ENCODE data around the gene PLEKHO1.
A peak's percentile ranks its signal among the peaks of the same experiment; 100 is the strongest.
"Not testable (repeated sequence)": the region's sequence is repeated elsewhere in the genome, so short reads cannot be mapped to it uniquely, and the experiment has no call there.

PLEKHO1 gene

GRCh38 chr1:150183061-150183460 lies 33.3 kb downstream of the PLEKHO1 start:
- no peaks in the 10 kb centered on the region for H3K9me3 ChIP-seq (ENCODE audit: control insufficient read depth, low read length)
- H3K79me2 ChIP-seq, result no peaks in the 10 kb centered on the region
- no peak overlapping the region for H3K4me3 ChIP-seq (ENCODE audit: low read depth, low read length)
- no peak overlapping the region for H3K9ac ChIP-seq
- H3K4me2 ChIP-seq (ENCODE audit: low read length), result no peak overlapping the region
- H3K36me3 ChIP-seq (ENCODE audit: control insufficient read depth, insufficient read depth, low read length), result no peaks in the 10 kb centered on the region
- H2AFZ ChIP-seq, result no peak overlapping the region
- no peaks in the 10 kb centered on the region for H3K4me1 ChIP-seq
- H3K27ac ChIP-seq, result no peak overlapping the region
- TF ChIP-seq CTCF (IDR thresholded peaks at IDR 0.05), result no peak
- H3K27me3 ChIP-seq (ENCODE audit: control insufficient read depth, insufficient read depth, low read length), result no peaks in the 10 kb centered on the region

- Histone ChIP-seq H3K9ac (no peak overlapping the region), H3K4me2 (ENCODE audit: low read length) (no peak overlapping the region), H3K4me3 (ENCODE audit: low read depth, low read length) (no peak overlapping the region), H3K79me2 (no peaks in the 10 kb centered on the region), H3K27ac (no peak overlapping the region), H3K4me1 (no peaks in the 10 kb centered on the region), H3K36me3 (ENCODE audit: control insufficient read depth, insufficient read depth, low read length) (no peaks in the 10 kb centered on the region), H2AFZ (no peak overlapping the region), H3K9me3 (ENCODE audit: control insufficient read depth, low read length) (no peaks in the 10 kb centered on the region), H3K27me3 (ENCODE audit: control insufficient read depth, insufficient read depth, low read length) (no peaks in the 10 kb centered on the region)
- no peak for TF ChIP-seq CTCF (IDR thresholded peaks at IDR 0.05)
Measured at GRCh38 chr1:150185481-150185880, 35.8 kb downstream of the PLEKHO1 start.

GRCh38 chr1:150186438-150186788 lies 36.7 kb downstream of the PLEKHO1 start:
- H3K9me3 ChIP-seq (ENCODE audit: control insufficient read depth, low read length); H3K79me2 ChIP-seq; H3K4me2 ChIP-seq (ENCODE audit: low read length); H3K27me3 ChIP-seq (ENCODE audit: control insufficient read depth, insufficient read depth, low read length); H2AFZ ChIP-seq; H3K4me1 ChIP-seq; H3K9ac ChIP-seq; H3K36me3 ChIP-seq (ENCODE audit: control insufficient read depth, insufficient read depth, low read length); H3K4me3 ChIP-seq (ENCODE audit: low read depth, low read length); H3K27ac ChIP-seq: not testable (repeated sequence)

- Histone ChIP-seq H3K9me3 (ENCODE audit: control insufficient read depth, low read length) (no peaks in the 10 kb centered on the region), H3K27ac (no peak overlapping the region), H3K4me2 (ENCODE audit: low read length) (no peak overlapping the region), H3K36me3 (ENCODE audit: control insufficient read depth, insufficient read depth, low read length) (no peaks in the 10 kb centered on the region), H3K4me1 (no peaks in the 10 kb centered on the region), H3K9ac (no peak overlapping the region), H3K79me2 (no peaks in the 10 kb centered on the region), H2AFZ (no peak overlapping the region), H3K27me3 (ENCODE audit: control insufficient read depth, insufficient read depth, low read length) (no peaks in the 10 kb centered on the region), H3K4me3 (ENCODE audit: low read depth, low read length) (no peak overlapping the region)
- TF ChIP-seq CTCF (IDR thresholded peaks at IDR 0.05), result peak; percentile 34
Measured at GRCh38 chr1:150186789-150187559, 37.3 kb downstream of the PLEKHO1 start.

GRCh38 chr1:150187560-150187931 lies 37.8 kb downstream of the PLEKHO1 start:
- Histone ChIP-seq H3K4me3 (ENCODE audit: low read depth, low read length) (no peak overlapping the region), H3K9ac (no peak overlapping the region), H3K4me1 (no peaks in the 10 kb centered on the region), H3K9me3 (ENCODE audit: control insufficient read depth, low read length) (no peaks in the 10 kb centered on the region), H2AFZ (no peak overlapping the region), H3K36me3 (ENCODE audit: control insufficient read depth, insufficient read depth, low read length) (no peaks in the 10 kb centered on the region), H3K4me2 (ENCODE audit: low read length) (no peak overlapping the region), H3K27ac (no peak overlapping the region), H3K79me2 (no peaks in the 10 kb centered on the region), H3K27me3 (ENCODE audit: control insufficient read depth, insufficient read depth, low read length) (no peaks in the 10 kb centered on the region)
- no peak for TF ChIP-seq CTCF (IDR thresholded peaks at IDR 0.05)

All from parathyroid adenoma (tissue), 2 donors.